Measurements from ENCODE around the gene ARHGEF26. TPM values are rescaled to one million over a fixed set of nuclear protein-coding genes. Genes with fewer than 3 reads are reported as not detected.

ARHGEF26 gene
- polyA plus RNA-seq, 1 donor (not counting 4 experiments of a cell fraction or from before 2014, with no cell fraction given): 2.2 TPM

DNA sequence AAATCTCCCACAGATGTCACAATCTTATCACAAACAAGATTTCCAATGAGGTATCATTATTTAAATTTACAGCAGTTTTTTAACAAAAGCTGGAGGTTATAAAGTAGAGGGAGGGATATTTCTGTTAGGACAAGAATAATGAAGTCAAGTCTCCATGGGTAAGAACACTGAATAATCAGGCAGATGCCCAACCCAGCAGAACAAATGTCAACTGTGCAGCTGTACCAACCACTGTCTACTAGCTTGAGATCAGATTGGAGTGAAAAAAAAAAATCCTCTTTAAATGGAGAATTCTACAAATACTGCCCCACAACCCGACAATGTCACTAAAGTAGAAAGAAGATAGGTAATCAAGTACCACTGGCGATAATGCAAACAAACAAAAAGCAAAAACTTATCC, 172.8 kb downstream of the ARHGEF26 start:
- Histone ChIP-seq H3K27me3 (ENCODE audit: control insufficient read depth, extremely low read depth, insufficient read depth, low read length) (no peaks in the 10 kb centered on the region), H3K9me3 (ENCODE audit: control insufficient read depth, low read depth, low read length) (no peaks in the 10 kb centered on the region), H3K4me1 (ENCODE audit: control insufficient read depth, extremely low read depth, insufficient read depth, low read length) (no peaks in the 10 kb centered on the region), H3K9ac (ENCODE audit: control insufficient read depth, extremely low read depth, insufficient read depth, low read length) (no peak overlapping the region), H3K9me1 (ENCODE audit: control insufficient read depth, extremely low read depth, insufficient read depth, low read length) (no peaks in the 10 kb centered on the region), H3K4me2 (ENCODE audit: control insufficient read depth, extremely low read depth, insufficient read depth, low read depth, low read length) (no peak overlapping the region), H3K27ac (ENCODE audit: control insufficient read depth, insufficient read depth, low read length) (no peak overlapping the region), H3K79me2 (ENCODE audit: control insufficient read depth, insufficient read depth, low read length) (no peaks in the 10 kb centered on the region), H2AFZ (ENCODE audit: control insufficient read depth, low read length) (no peak overlapping the region), H3K4me3 (ENCODE audit: control insufficient read depth in 2 of 3, extremely low read depth in 1 of 3, insufficient read depth in 2 of 3, low read depth in 1 of 3, low read length in 3 of 3) (no peak overlapping the region), H4K20me1 (ENCODE audit: control insufficient read depth, extremely low read depth, insufficient read depth, low read length) (no peaks in the 10 kb centered on the region), H3K36me3 (ENCODE audit: control insufficient read depth in 2 of 2, extremely low read depth in 1 of 2, insufficient read depth in 2 of 2, low read length in 2 of 2) (peaks cover 5 to 19% of the 10 kb centered on the region in 2 experiments)
- no peak for TF ChIP-seq EZH2 (IDR thresholded peaks at IDR 0.05; ENCODE audit: low read length)
- TF ChIP-seq, protein P1, sequence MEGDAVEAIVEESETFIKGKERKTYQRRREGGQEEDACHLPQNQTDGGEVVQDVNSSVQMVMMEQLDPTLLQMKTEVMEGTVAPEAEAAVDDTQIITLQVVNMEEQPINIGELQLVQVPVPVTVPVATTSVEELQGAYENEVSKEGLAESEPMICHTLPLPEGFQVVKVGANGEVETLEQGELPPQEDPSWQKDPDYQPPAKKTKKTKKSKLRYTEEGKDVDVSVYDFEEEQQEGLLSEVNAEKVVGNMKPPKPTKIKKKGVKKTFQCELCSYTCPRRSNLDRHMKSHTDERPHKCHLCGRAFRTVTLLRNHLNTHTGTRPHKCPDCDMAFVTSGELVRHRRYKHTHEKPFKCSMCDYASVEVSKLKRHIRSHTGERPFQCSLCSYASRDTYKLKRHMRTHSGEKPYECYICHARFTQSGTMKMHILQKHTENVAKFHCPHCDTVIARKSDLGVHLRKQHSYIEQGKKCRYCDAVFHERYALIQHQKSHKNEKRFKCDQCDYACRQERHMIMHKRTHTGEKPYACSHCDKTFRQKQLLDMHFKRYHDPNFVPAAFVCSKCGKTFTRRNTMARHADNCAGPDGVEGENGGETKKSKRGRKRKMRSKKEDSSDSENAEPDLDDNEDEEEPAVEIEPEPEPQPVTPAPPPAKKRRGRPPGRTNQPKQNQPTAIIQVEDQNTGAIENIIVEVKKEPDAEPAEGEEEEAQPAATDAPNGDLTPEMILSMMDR (optimal IDR thresholded peaks at IDR 0.05 in 1 of 3, IDR thresholded peaks at IDR 0.05 in 1 of 3, conservative IDR thresholded peaks at IDR 0.05 in 1 of 3; ENCODE audit: extremely low read depth in 1 of 3, insufficient read depth in 2 of 3, low read length in 3 of 3): no peak
- DNase-seq (ENCODE audit: low read depth, low spot score) (no peak), FAIRE-seq (no peak)
- dilution Hi-C loops (cut with MboI; ENCODE audit: extremely low pct_ligation_motif_present, low sequenced_read_pairs): no loop called here

DNA sequence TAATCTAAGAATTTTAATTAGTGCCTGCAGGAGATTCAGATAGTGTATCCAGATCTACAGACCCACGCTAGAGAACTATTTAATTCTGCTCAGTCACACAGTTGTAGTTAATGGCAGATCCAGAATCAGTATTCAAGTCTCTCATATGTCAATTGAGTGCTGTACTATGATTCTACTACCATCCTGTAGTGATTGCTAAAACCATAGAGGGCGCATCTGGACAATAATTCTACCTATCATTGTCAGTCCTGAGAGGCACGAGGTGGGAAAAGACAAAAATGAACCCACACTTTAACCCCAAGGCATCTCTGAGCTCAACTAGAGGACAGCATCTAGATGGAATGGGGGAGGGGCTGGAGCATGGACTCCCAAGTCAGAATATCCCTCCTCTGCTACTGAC, 180.4 kb downstream of the ARHGEF26 start:
- no peak overlapping the region for H3K4me3 ChIP-seq (ENCODE audit: control insufficient read depth in 2 of 3, extremely low read depth in 1 of 3, insufficient read depth in 2 of 3, low read depth in 1 of 3, low read length in 3 of 3)
- no peak overlapping the region for H3K27ac ChIP-seq (ENCODE audit: control insufficient read depth, insufficient read depth, low read length)
- H3K27me3 ChIP-seq (ENCODE audit: control insufficient read depth, extremely low read depth, insufficient read depth, low read length): no peaks in the 10 kb centered on the region
- DNase-seq (ENCODE audit: low read depth, low spot score): no peak
- no peak for FAIRE-seq
- H3K36me3 ChIP-seq (ENCODE audit: control insufficient read depth in 2 of 2, extremely low read depth in 1 of 2, insufficient read depth in 2 of 2, low read length in 2 of 2): peaks cover 9 to 18% of the 10 kb centered on the region in 2 experiments
- no peaks in the 10 kb centered on the region for H3K9me3 ChIP-seq (ENCODE audit: control insufficient read depth, low read depth, low read length)
- H3K4me2 ChIP-seq (ENCODE audit: control insufficient read depth, extremely low read depth, insufficient read depth, low read depth, low read length): no peak overlapping the region
- TF ChIP-seq EZH2 (IDR thresholded peaks at IDR 0.05; ENCODE audit: low read length): no peak
- TF ChIP-seq, protein P1 (optimal IDR thresholded peaks at IDR 0.05 in 1 of 3, IDR thresholded peaks at IDR 0.05 in 1 of 3, conservative IDR thresholded peaks at IDR 0.05 in 1 of 3; ENCODE audit: extremely low read depth in 1 of 3, insufficient read depth in 2 of 3, low read length in 3 of 3): no peak
- H3K4me1 ChIP-seq (ENCODE audit: control insufficient read depth, extremely low read depth, insufficient read depth, low read length): peaks cover 7% of the 10 kb centered on the region
- no peak overlapping the region for H2AFZ ChIP-seq (ENCODE audit: control insufficient read depth, low read length)
- H3K9ac ChIP-seq (ENCODE audit: control insufficient read depth, extremely low read depth, insufficient read depth, low read length): no peak overlapping the region
- no peaks in the 10 kb centered on the region for H3K79me2 ChIP-seq (ENCODE audit: control insufficient read depth, insufficient read depth, low read length)
- H3K9me1 ChIP-seq (ENCODE audit: control insufficient read depth, extremely low read depth, insufficient read depth, low read length): no peaks in the 10 kb centered on the region
- no peaks in the 10 kb centered on the region for H4K20me1 ChIP-seq (ENCODE audit: control insufficient read depth, extremely low read depth, insufficient read depth, low read length)
- dilution Hi-C loops (cut with MboI; ENCODE audit: extremely low pct_ligation_motif_present, low sequenced_read_pairs): no loop called here

All from keratinocyte (primary cell).